ENCODE results near the gene POMGNT2.

The POMGNT2 gene

DNA sequence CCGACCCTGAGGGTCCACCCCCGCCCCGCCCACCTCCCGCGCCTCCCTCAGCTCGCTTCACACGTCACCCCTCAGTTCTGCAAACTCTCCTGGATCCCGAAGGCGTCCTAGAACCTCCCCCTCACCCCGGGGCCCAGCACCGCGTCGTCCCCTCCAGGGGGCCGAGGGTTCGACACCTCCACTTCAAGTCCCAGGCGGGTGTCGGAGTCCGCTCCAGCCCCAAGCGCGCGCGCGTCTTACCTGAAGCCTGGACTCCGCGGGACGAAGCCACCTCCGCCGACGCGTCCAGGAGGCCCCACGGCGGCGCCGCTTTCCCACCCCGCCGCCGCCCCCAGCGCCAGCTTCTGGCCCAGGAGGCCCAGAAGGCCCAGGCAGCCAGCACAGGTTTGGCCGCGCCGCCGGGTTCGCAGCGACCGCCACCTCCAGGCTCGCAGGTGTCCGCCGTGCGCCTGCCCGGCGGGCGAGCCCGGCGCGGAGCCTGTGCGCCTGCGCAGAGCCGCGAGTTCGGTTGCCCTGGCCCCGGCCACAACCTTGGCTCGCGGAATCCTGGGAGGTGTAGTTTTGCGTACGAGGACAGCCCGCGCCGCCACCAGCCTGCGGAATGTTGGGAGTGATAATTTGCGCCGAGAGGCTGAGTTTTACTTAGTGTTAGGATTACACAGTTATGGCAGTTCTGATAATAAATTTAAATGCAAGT, at the start of gene POMGNT2:
Gene POMGNT2, minus strand, starts transcription at position 484 of the 697 bp plus-strand sequence. CDS start 24,648 bp downstream, outside the sequence.
- peak; percentile 63 to 87 (median 72) for DNase-seq

DNA sequence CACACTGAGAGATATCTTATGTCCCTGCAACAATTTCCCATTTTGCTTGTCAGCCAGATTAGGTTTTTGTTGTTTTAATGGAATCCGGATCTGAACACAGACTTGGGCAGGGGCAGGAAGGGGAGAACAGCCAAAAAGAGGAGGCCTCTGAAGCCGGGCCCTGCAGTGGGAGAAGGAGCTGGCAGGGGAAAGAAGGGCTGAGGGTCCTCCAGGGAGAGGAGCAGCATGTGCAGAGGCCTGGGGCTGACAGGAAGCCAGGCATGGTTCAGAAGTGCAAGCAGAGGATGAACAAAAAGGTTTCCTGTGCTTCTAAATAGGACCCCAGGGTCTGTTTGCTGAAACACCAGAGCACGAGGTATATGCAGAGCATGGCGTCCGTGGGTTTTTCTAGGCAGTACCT, 49.1 kb upstream of the POMGNT2 start:
- no peak for DNase-seq

DNA sequence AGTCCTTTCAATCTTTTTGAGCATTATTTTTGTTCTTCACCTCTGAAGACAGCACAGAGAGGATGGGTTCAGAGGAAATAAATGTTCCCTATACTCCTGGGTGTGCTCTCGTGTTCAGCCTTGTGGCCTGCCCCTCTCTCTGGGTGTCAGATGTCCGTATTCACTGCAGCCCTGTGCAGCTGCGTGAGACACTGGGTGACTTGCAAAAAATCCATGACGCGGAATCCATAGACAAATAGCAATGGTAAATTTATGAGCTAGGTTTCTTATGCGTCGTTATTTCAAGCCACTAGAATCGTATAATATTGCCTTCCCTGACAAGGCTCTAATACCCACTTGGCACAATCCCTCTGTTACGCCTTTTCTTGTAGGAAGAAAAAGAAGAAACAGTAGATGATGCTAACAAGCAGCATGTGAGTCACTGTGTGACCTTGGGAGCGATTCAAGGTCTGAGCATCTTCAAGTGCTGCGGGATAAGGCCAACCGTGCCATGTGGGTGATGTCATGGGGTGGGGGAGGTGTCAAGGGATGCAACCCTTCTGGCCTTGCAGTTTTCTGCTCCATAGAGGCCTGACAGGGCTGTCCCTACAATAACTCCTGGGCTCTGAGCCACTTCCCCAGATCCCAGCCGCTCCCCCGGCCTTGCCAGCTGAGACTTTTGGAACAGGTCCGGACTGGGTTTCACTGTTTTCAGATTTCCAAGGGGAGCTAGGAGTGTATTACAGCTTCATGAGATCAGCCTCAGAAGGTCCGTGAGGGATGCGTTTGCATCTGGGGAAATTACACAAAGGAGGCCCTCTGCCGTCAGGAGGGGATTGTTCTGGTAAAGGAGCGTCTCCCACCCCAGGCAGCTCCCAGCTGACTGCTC, 47.6 kb upstream of the POMGNT2 start:
- DNase-seq, result no peak

GRCh38 chr3:43152649-43153048, 46.8 kb upstream of the POMGNT2 start:
- no peak for DNase-seq

GRCh38 chr3:43148033-43148432, 42.2 kb upstream of the POMGNT2 start:
- DNase-seq, result no peak

- no peak for DNase-seq
Measured at GRCh38 chr3:43146599-43146998, 40.7 kb upstream of the POMGNT2 start.

GRCh38 chr3:43144761-43145490, 39.0 kb upstream of the POMGNT2 start:
- no peak for DNase-seq

GRCh38 chr3:43142472-43142871, 36.6 kb upstream of the POMGNT2 start:
- no peak for DNase-seq

DNA sequence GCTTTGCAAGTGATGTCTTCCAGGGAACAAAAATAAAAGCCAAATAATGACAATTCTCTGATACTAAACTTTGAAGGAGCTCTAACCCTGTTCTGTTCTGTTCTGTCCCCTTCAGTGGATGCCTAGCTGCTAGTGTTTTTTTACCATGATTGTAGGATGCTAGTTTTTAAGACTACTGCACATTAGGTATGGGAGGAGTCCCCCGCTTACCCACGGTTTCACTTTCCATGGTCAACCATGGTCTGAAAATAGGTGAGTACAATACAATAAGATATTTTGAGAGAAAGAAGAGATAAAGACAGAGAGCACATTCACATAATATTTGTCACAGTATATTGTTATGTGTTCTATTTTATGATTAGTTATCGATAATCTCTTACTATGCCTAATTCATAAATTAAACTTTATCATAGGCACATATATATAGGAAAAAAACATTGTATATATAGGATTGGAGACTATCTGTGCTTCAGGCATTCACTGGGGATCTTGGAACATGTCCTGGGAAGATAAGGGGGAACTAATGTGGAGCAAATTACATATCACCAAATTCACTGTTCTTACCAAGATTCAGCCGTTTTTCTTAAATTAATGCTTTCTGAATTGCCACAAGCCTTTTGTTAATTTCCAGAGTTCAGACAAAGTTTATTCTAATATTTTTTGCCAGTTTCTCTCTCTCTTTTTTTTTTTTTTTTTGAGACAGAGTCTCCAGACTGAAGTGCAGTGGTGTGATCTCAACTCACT, 32.8 kb upstream of the POMGNT2 start:
- no peak for DNase-seq

GRCh38 chr3:43132870-43133636, 27.2 kb upstream of the POMGNT2 start:
- no peak for DNase-seq

- no peak for DNase-seq
Measured at GRCh38 chr3:43132193-43132592, 26.3 kb upstream of the POMGNT2 start.

GRCh38 chr3:43128464-43128863, 22.6 kb upstream of the POMGNT2 start:
- no peak for DNase-seq

GRCh38 chr3:43126536-43126935, 20.7 kb upstream of the POMGNT2 start:
- DNase-seq, result no peak

- no peak for DNase-seq
Measured at GRCh38 chr3:43123895-43124294, 18.0 kb upstream of the POMGNT2 start.

DNA sequence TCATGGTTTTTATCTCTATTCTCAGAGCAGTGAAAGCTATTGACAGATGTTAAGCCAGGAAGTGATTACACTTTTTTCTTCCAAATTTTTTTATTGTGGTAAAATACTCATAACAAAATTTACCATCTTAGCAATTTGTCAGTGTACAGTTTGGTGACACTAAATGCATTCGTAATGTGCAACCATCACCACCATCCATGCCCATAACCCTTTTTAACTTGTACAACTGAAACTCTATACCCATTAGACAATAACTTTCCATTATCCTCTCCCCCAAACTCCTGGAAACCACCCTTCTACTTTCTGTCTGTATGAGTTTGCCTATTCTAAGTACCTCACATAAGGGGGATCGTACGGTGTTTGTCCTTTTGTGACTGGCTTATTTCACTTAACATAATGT, 15.1 kb upstream of the POMGNT2 start:
- DNase-seq, result no peak

- no peak for DNase-seq
Measured at GRCh38 chr3:43117257-43117656, 11.4 kb upstream of the POMGNT2 start.

- DNase-seq, result no peak
Measured at GRCh38 chr3:43113671-43114070, 7.8 kb upstream of the POMGNT2 start.

GRCh38 chr3:43106293-43106628, 382 bp upstream of the POMGNT2 start:
- DNase-seq, result no peak

GRCh38 chr3:43104660-43105595, 951 bp downstream of the POMGNT2 start:
- peak in 1 of 4 experiments; percentile 30 for DNase-seq

DNA sequence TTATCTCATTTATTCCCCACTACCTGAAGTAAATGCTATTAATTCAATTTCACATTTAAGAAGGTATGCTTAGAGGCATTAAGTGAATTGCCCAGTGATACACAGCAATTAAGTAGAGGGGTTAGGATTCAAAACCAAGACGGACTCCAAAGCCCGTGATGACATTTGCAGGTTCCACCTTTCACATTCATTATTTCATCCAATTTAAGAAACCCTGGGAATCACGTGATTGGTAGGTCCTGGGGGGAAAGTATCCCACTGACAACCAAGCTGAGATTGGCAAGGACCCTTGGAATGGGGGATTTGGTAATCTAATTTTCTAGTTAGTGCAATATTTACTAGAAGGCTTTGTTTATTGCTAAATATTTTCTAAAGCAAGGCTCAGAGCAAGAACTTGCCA, 1.8 kb downstream of the POMGNT2 start:
- DNase-seq, result no peak

Measured in activated naive CD4-positive, alpha-beta T cell (primary cell).